HG03196 (cell line): Measurements from ENCODE around the gene SNORC.

ENCODE experiments used
- ATAC-seq: cut with Tn5 transposase; IDR thresholded peaks from one replicate; pipeline ENCODE4 v1.9.1; 2021; ENCODE audit not compliant: unreplicated experiment

SNORC gene

GRCh38 chr2:232869138-232870017 is 686 bp upstream of the SNORC start:
- no peak for ATAC-seq

GRCh38 chr2:232870766-232871371 is 805 bp downstream of the SNORC start:
- ATAC-seq = no peak

- ATAC-seq = no peak
Measured at GRCh38 chr2:232871418-232871834, 1.4 kb downstream of the SNORC start.

- ATAC-seq = no peak
Measured at GRCh38 chr2:232871835-232872736, 2.0 kb downstream of the SNORC start.

- no peak for ATAC-seq
Measured at GRCh38 chr2:232872826-232873225, 2.8 kb downstream of the SNORC start.

- no peak for ATAC-seq
Measured at GRCh38 chr2:232873292-232873908, 3.3 kb downstream of the SNORC start.

GRCh38 chr2:232873909-232874641 is 4.0 kb downstream of the SNORC start:
- no peak for ATAC-seq

- ATAC-seq = no peak
Measured at GRCh38 chr2:232874677-232875223, 4.7 kb downstream of the SNORC start.

- ATAC-seq = no peak
Measured at GRCh38 chr2:232875256-232876121, 5.4 kb downstream of the SNORC start.

- no peak for ATAC-seq
Measured at GRCh38 chr2:232876161-232876977, 6.3 kb downstream of the SNORC start.

GRCh38 chr2:232876978-232877441 is 6.9 kb downstream of the SNORC start:
- ATAC-seq = no peak

- ATAC-seq = no peak
Measured at GRCh38 chr2:232877940-232878511, 8.0 kb downstream of the SNORC start.

- no peak for ATAC-seq
Measured at GRCh38 chr2:232878855-232879617, 9.0 kb downstream of the SNORC start.

- no peak for ATAC-seq
Measured at GRCh38 chr2:232879618-232880494, 9.8 kb downstream of the SNORC start.

- no peak for ATAC-seq
Measured at GRCh38 chr2:232880764-232881351, 10.8 kb downstream of the SNORC start.

- no peak for ATAC-seq
Measured at GRCh38 chr2:232882085-232882484, 12.0 kb downstream of the SNORC start.
